H9 (cell line): ENCODE measurements around the gene ZNF283. TPM values are rescaled to one million over a fixed set of nuclear protein-coding genes. Genes with fewer than 3 reads are reported as not detected.

Source experiments
- DNase-seq: peaks from one replicate; pipeline ENCODE4 v3.0.0-alpha.2; 2017
- H2AFZ ChIP-seq: one replicate; pipeline ENCODE4 v1.6.1; 2013; ENCODE audit warnings: mild to moderate bottlenecking, low read length, control low read depth, moderate library complexity
- H2AK5ac ChIP-seq: 2 replicates; pipeline ENCODE4 v1.6.1; 2013; ENCODE audit warnings: low read length, control low read depth, mixed read lengths; ENCODE audit not compliant: insufficient read length
- H2BK120ac ChIP-seq: one replicate; pipeline ENCODE4 v1.6.1; 2013; ENCODE audit warnings: low read depth, mild to moderate bottlenecking, low read length, control low read depth, inconsistent platforms; ENCODE audit not compliant: poor library complexity, severe bottlenecking
- H2BK12ac ChIP-seq: 2 replicates; pipeline ENCODE4 v1.6.1; 2013; ENCODE audit warnings: low read length, control low read depth, mixed read lengths, low read depth; ENCODE audit not compliant: insufficient read length
- H2BK15ac ChIP-seq: 2 replicates; pipeline ENCODE4 v1.6.1; 2013; ENCODE audit warnings: low read depth, low read length, control low read depth
- H2BK20ac ChIP-seq: one replicate; pipeline ENCODE4 v1.6.1; 2013; ENCODE audit warnings: low read depth, mild to moderate bottlenecking, low read length, control low read depth, inconsistent platforms; ENCODE audit not compliant: poor library complexity, severe bottlenecking
- H2BK5ac ChIP-seq: 2 replicates; pipeline ENCODE4 v1.6.1; 2013; ENCODE audit warnings: low read length, control low read depth, mixed read lengths; ENCODE audit not compliant: insufficient read length
- H3K14ac ChIP-seq: 2 replicates; pipeline ENCODE4 v1.6.1; 2013; ENCODE audit warnings: low read length, control low read depth; ENCODE audit not compliant: insufficient read depth
- H3K18ac ChIP-seq: 2 replicates; pipeline ENCODE4 v1.6.1; 2013; ENCODE audit warnings: low read depth, mild to moderate bottlenecking, mixed read lengths, low read length, control low read depth; ENCODE audit not compliant: insufficient read length
- H3K23ac ChIP-seq: 2 replicates; pipeline ENCODE4 v1.6.1; 2013; ENCODE audit warnings: low read length, control low read depth, mixed read lengths, low read depth; ENCODE audit not compliant: insufficient read length
- H3K23me2 ChIP-seq: 2 replicates; pipeline ENCODE4 v1.6.1; 2013; ENCODE audit warnings: low read depth, mild to moderate bottlenecking, mixed read lengths, low read length, control low read depth; ENCODE audit not compliant: insufficient read length, poor library complexity, severe bottlenecking
- H3K27ac ChIP-seq: 2 replicates; pipeline ENCODE4 v1.5.1; 2013; ENCODE audit warnings: low read length, control low read depth, mixed read lengths, low read depth; ENCODE audit not compliant: insufficient read length
- H3K27me3 ChIP-seq: 2 replicates; pipeline ENCODE4 v1.6.1; 2013; ENCODE audit warnings: low read length, control low read depth, inconsistent platforms; ENCODE audit not compliant: insufficient read depth
- H3K4ac ChIP-seq: 2 replicates; pipeline ENCODE4 v1.6.1; 2013; ENCODE audit warnings: low read depth, mild to moderate bottlenecking, control low read depth, inconsistent platforms, low read length, moderate library complexity
- H3K4me1 ChIP-seq: 2 replicates; pipeline ENCODE4 v1.6.1; 2013; ENCODE audit warnings: low read length, control low read depth, inconsistent platforms; ENCODE audit not compliant: insufficient read depth
- H3K4me2 ChIP-seq: 2 replicates; pipeline ENCODE4 v1.6.1; 2013; ENCODE audit warnings: low read length, control low read depth, mixed read lengths; ENCODE audit not compliant: insufficient read length, insufficient read depth
- H3K56ac ChIP-seq: 2 replicates; pipeline ENCODE4 v1.6.1; 2013; ENCODE audit warnings: low read depth, mild to moderate bottlenecking, mixed read lengths, low read length, control low read depth; ENCODE audit not compliant: insufficient read length
- H3K79me1 ChIP-seq: 2 replicates; pipeline ENCODE4 v1.6.1; 2013; ENCODE audit warnings: low read depth, mild to moderate bottlenecking, moderate library complexity, low read length, control low read depth, inconsistent platforms; ENCODE audit not compliant: insufficient read depth, poor library complexity, severe bottlenecking
- H3K79me2 ChIP-seq: 2 replicates; pipeline ENCODE4 v1.6.1; 2013; ENCODE audit warnings: low read length, control low read depth, inconsistent platforms; ENCODE audit not compliant: insufficient read depth
- H3K9ac ChIP-seq: 2 replicates; pipeline ENCODE4 v1.6.1; 2013; ENCODE audit warnings: low read length, control low read depth, mixed read lengths; ENCODE audit not compliant: insufficient read length; ENCODE audit errors: extremely low read depth
- H3K9me3 ChIP-seq: one replicate; pipeline ENCODE4 v1.6.1; 2013; ENCODE audit warnings: low read depth, low read length, inconsistent platforms; ENCODE audit not compliant: control insufficient read depth
- H3T11ph ChIP-seq: one replicate; pipeline ENCODE4 v1.6.1; 2013; ENCODE audit warnings: mild to moderate bottlenecking, low read length, control low read depth, inconsistent platforms
- H4K20me1 ChIP-seq: one replicate; pipeline ENCODE4 v1.6.1; 2013; ENCODE audit not compliant: control insufficient read depth, insufficient read length, insufficient read depth
- H4K5ac ChIP-seq: 2 replicates; pipeline ENCODE4 v1.6.1; 2013; ENCODE audit warnings: low read depth, mild to moderate bottlenecking, mixed read lengths, low read length, control low read depth; ENCODE audit not compliant: insufficient read length
- H4K8ac ChIP-seq: replicated peaks from 2 replicates; pipeline ENCODE4 v1.6.1; 2013; ENCODE audit warnings: low read length, control low read depth, mixed read lengths, low read depth; ENCODE audit not compliant: insufficient read length
- H4K91ac ChIP-seq: 2 replicates; pipeline ENCODE4 v1.6.1; 2013; ENCODE audit warnings: low read depth, mild to moderate bottlenecking, moderate library complexity, mixed read lengths, low read length, control low read depth; ENCODE audit not compliant: insufficient read length
- H3K27ac Mint-ChIP-seq, 3 experiments: 2 replicates in 2 of 3; 3 replicates in 1 of 3; pipeline ENCODE4 v1.8.0; 2020 to 2021; ENCODE audit warnings: mixed read lengths in 3 of 3, mild to moderate bottlenecking in 1 of 3, moderate library complexity in 1 of 3
- H3K27me3 Mint-ChIP-seq: 2 replicates; pipeline ENCODE4 v1.8.0; 2021; ENCODE audit warnings: low read depth, mild to moderate bottlenecking, moderate library complexity, mixed read lengths
- H3K36me3 Mint-ChIP-seq, 3 experiments: 2 replicates in 2 of 3; 3 replicates in 1 of 3; pipeline ENCODE4 v1.8.0; 2020 to 2021; ENCODE audit warnings: low read depth in 3 of 3, mixed read lengths in 3 of 3; ENCODE audit not compliant: insufficient read depth in 1 of 3
- H3K4me1 Mint-ChIP-seq, 2 experiments: 2 replicates each; pipeline ENCODE4 v1.8.0; 2020; ENCODE audit warnings: mixed read lengths in 2 of 2
- H3K4me3 Mint-ChIP-seq, 2 experiments: 2 replicates in 1 of 2; 3 replicates in 1 of 2; pipeline ENCODE4 v1.8.0; 2020 to 2021; ENCODE audit warnings: mild to moderate bottlenecking in 2 of 2, mixed read lengths in 2 of 2, moderate library complexity in 1 of 2
- H3K9me3 Mint-ChIP-seq, 2 experiments: 2 replicates in 1 of 2; 3 replicates in 1 of 2; pipeline ENCODE4 v1.8.0; 2020; ENCODE audit warnings: mild to moderate bottlenecking in 2 of 2, mixed read lengths in 2 of 2, moderate library complexity in 1 of 2
- CTCF ChIP-seq: fragments of 200-600 bp; sonication (generic); conservative IDR thresholded peaks from 3 replicates; pipeline ENCODE4 v1.8.0; 2021; ENCODE audit warnings: antibody characterized with exemption, mild to moderate bottlenecking
- total RNA-seq: library from RNA; stranded (reverse); gene quantifications from 2 replicates; pipeline ENCODE4 v1.2.1, GENCODE V29; 2021

Gene ZNF283
- total RNA-seq, 1 experiment from 2014 or later: 10.4 TPM

GRCh38 chr19:43848821-43849220 lies 21.7 kb downstream of the ZNF283 start:
- H3K18ac ChIP-seq: no peak overlapping the region
- H3K14ac ChIP-seq: no peak overlapping the region
- no peaks in the 10 kb centered on the region for H4K20me1 ChIP-seq
- Mint-ChIP-seq H3K27ac (no peak overlapping the region), H3K4me1 (no peaks in the 10 kb centered on the region), H3K4me3 (no peak overlapping the region), H3K27me3 (no peaks in the 10 kb centered on the region), H3K9me3 (peaks cover 79 to 83% of the 10 kb centered on the region in 2 experiments), H3K36me3 (peaks cover 51 to 76% (median 75%) of the 10 kb centered on the region in 3 experiments)
- H3K4ac ChIP-seq: no peak overlapping the region
- no peak for TF ChIP-seq CTCF
- H2AFZ ChIP-seq: no peak overlapping the region
- H3K79me1 ChIP-seq: no peaks in the 10 kb centered on the region
- H4K5ac ChIP-seq: no peak overlapping the region
- DNase-seq: no peak
- peaks cover 68% of the 10 kb centered on the region for H3K9me3 ChIP-seq
- H2BK12ac ChIP-seq: no peak overlapping the region
- no peak overlapping the region for H3K27ac ChIP-seq
- H3K23ac ChIP-seq: no peak overlapping the region
- no peak overlapping the region for H2BK15ac ChIP-seq
- H3K9ac ChIP-seq: no peak overlapping the region
- H3T11ph ChIP-seq: no peak overlapping the region
- no peaks in the 10 kb centered on the region for H3K79me2 ChIP-seq
- no peak overlapping the region for H3K56ac ChIP-seq
- no peak overlapping the region for H2BK5ac ChIP-seq
- no peaks in the 10 kb centered on the region for H3K27me3 ChIP-seq
- H2BK20ac ChIP-seq: no peak overlapping the region
- H4K8ac ChIP-seq: no peak overlapping the region
- no peak overlapping the region for H3K4me2 ChIP-seq
- no peaks in the 10 kb centered on the region for H3K4me1 ChIP-seq
- no peak overlapping the region for H2AK5ac ChIP-seq
- no peaks in the 10 kb centered on the region for H3K23me2 ChIP-seq
- H2BK120ac ChIP-seq: no peak overlapping the region
- H4K91ac ChIP-seq: no peak overlapping the region
